ENCODE data around the gene SDR42E2.

DNA sequence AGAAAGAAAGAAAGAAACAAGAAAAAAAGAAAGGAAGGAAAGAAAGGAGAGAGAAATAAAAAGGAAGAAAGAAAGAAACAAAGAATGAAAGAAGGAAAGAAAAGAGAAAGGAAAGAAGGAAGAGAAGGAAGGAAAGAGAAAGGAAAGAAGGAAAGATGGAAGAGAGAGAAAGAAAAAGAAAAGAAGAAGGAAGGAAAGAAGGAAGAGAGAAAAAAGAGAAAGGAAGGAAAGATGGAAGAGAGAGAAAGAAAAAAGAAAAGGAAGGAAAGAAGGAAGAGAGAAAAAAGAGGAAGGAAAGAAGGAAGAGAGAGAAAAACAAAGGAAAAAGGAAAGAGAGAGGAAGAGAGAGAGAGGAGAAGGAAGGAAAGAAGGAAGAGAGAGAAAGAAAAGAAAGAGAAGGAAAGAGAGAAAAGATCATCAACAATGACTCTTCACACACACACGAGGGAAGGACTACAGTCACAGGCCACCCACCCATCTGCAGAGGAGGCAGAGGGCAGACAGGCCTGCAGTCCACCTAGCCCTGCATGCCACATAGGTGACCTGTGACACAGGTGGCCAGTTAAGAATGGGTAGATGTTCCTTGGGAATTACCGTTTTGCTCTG, 46.1 kb upstream of the SDR42E2 start:
- TF ChIP-seq, protein P1, sequence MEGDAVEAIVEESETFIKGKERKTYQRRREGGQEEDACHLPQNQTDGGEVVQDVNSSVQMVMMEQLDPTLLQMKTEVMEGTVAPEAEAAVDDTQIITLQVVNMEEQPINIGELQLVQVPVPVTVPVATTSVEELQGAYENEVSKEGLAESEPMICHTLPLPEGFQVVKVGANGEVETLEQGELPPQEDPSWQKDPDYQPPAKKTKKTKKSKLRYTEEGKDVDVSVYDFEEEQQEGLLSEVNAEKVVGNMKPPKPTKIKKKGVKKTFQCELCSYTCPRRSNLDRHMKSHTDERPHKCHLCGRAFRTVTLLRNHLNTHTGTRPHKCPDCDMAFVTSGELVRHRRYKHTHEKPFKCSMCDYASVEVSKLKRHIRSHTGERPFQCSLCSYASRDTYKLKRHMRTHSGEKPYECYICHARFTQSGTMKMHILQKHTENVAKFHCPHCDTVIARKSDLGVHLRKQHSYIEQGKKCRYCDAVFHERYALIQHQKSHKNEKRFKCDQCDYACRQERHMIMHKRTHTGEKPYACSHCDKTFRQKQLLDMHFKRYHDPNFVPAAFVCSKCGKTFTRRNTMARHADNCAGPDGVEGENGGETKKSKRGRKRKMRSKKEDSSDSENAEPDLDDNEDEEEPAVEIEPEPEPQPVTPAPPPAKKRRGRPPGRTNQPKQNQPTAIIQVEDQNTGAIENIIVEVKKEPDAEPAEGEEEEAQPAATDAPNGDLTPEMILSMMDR (conservative IDR thresholded peaks at IDR 0.05; ENCODE audit: low read depth, low read length), result no peak
- TF ChIP-seq EZH2 (IDR thresholded peaks at IDR 0.05; ENCODE audit: low read length, unreplicated experiment), result no peak
